GM19240 (cell line): ENCODE data around the gene PTPRB.
A peak's percentile ranks its signal among the peaks of the same experiment; 100 is the strongest.

Experiments
- DNase-seq: peaks from one replicate; pipeline ENCODE4 v3.0.0; 2011; ENCODE audit warnings: low spot score; ENCODE audit not compliant: insufficient read length

Gene PTPRB

DNA sequence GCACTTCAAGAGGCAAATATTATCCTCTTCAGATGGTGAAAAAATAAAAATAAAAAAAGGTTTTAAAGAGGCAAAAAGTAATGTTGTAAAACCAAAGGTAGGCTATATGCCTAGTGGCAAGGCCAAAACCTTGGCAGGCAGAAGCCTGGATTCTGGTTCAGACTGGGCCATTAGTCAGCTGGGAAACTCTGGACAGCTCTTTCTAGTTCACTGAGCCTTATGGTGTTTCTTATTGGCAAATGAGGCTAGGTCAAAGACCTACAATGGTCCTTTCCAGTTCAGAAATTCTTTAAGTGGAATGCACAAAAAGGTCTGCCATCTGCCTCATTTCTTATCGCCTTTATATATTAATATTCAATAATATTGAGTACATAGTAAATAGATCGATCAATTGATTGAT is 44.6 kb downstream of the PTPRB start:
- no peak for DNase-seq

DNA sequence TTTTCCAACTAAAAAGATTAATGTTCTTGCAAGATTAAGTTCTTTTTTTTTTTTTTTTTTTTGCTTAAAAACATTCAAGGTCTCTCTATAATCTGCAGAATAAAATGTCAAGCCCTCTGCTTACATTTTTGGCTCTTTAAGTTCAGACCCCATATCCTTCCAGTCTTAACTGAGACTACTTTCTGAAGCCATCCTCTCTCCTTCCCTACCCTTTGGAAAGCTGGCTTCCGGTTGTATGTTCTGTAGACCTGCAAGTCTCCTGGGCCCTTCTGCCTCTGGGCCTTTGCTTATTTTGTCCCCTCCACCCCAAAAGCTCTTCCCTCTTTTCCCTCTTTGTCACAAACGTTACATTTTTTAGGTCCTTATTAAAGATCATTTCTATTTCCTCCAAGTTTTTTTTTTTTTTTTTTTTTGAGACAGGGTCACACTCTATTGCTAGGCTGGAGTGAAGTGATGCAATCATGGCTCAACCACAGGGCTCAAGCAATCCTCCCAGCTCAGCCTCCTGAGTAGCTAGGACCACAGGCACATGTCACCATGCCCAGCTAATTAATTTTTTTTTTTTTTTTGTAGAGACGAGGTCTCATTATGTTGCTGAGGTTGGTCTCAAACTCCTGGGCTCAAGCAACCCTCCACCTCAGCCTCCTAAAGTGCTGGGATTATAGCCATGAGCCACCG is 46.5 kb downstream of the PTPRB start:
- no peak for DNase-seq

DNA sequence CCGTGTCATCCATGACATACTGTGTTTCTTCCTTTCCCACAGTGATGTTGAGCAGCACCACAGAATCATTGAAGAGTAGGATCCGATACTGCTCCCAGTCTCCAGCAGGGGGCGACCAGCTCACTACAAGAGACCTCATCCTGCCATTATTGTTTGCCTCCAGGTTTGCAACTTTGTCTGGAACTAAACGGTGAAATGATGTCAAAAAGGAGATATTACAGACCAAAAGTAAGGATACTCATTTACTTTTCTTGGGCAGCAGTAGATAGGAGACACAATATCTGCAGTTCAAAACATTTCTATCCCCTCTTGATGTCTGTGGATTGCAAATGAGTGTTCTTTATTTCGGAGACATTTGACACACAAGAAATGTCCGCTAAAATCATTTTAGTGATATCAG is 47.2 kb downstream of the PTPRB start:
- peak; percentile 14 for DNase-seq

DNA sequence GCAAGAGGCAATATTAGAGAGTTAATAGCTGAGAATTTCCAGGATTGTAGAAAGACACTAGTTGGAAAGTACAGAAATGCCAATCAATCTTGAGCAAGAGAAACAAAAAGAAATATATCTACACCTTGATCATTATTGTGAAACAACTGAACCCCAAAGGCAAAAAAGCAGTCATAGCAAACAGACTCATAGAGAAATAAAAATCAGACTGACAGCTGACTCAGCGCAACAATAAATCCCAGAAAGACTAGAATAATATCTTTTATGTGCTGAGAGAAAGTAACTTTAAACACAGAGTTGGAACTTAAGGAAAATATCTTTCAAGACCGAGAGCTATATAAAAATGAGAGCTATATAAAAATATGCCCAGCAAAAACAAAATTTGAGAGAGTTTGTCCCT is 52.9 kb downstream of the PTPRB start:
- DNase-seq, result no peak

DNA sequence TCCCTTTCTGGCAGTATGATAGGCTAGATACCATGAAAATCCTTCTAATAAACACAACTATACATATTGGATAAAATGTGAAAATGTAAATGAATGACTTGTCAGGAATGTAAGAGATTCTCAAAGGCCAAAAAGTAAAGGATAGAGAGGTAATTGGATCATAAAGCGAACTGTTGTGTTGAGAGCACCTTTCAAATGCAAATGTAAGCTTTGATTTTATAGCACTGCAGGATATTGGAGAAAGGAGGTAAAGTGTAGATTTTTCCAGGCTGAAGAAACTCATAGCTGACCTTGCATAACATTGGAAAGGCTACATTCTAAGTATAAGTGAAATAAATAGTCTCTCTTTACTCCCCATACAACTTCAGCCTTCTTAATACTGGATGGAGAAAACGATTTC is 54.0 kb downstream of the PTPRB start:
- DNase-seq, result no peak

DNA sequence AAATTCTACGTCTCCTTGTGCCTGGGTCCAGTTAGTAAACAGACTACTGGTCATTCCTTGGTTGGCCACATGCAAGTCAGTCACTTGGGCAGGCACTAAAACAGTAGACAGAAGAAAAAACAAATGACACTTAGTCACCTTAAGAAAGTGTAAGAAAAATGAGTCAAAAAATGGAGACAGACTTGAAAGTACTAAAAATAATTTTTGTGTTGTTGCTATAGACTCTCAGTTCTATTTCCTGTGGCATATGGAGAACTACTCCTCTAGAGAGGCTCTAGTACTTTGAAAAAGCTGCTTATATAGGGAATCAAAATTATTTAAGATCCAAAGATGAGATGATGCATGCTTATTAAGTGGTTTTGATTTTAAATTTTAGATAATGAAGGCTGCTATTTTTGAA is 56.0 kb downstream of the PTPRB start:
- no peak for DNase-seq

DNA sequence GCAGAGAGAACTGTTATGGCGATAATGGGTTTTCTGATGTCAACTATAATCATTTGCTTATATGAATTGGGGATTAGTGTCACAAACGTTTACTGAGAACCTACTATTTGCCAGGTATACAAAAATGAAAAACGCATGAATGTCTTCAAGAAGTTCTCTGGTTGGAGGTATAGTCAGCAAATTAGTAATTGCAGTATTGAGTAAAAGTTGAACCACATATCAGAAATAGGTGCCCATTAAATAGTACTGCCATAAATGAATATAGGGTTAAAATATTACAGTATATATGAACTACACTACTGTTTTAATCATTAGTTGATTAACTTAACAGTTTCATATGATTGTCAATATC is 60.0 kb downstream of the PTPRB start:
- no peak for DNase-seq

DNA sequence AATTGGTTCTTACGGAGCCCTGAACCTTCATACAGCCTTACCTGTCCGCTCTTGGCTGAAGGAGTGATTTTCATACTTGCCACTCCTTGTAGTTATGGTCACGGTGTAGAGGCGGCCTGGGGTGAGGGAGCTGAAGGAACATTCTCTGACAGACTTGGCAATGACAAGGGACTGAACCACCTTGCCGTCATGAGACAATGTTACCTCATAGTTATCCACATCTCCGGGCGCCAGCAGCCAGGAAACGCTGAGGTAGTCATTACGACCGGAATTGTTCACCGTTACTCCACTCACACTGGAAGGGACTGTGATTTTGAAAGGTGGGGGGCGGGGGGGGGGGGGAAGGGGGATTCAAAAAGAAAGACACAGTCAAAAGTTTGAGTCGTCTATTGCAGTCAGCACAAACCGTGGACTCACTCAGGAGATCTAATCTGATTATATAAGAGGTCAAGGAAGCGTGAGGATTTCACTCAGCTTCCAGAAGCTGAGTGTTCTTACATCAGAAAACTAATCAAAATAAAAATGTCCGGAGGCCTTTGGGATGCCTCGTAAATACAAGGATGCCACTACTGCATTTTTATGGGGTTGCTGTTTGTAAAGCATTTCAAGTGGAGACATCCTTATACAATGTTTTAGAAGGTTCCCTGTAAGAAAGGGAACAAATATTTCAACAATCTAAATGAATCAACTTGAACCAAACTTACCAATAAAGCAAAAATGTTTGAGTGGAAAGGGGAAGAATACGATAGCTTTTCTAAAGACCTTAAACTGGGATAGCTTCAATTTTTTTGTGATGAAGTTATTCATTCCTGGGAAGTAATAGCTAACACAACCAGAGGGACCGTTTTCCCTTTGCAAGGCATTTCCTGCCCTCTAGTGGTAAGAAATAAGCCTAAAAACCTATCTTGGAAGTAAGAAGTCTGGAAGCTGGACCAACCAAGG is 60.6 kb downstream of the PTPRB start:
- DNase-seq, result no peak

DNA sequence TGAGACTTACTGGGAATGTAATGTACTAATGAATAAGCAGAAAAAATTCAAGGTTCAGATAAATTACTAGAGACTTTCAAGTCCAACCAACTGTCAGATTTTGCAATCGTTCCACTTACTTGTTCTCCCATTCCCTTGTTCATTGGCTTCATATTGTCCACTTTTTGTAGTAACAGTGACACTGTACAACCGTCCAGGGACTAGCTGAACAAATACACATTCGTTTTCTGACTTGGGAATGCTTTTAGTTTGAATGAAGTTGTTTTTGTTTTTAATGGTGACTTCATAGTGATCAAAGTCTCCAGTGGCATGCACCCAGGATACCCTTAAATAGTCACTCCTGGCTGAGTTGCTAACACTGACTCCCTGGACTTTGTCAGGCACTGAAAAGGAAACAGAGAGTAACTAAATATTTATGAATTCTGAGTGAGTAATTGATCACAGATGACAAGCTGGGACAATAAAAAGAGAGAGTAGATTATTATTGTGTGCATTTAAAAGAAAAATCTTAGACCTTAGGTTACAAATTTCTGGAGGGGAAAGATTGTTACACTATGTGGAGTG is 65.4 kb downstream of the PTPRB start:
- DNase-seq, result no peak

DNA sequence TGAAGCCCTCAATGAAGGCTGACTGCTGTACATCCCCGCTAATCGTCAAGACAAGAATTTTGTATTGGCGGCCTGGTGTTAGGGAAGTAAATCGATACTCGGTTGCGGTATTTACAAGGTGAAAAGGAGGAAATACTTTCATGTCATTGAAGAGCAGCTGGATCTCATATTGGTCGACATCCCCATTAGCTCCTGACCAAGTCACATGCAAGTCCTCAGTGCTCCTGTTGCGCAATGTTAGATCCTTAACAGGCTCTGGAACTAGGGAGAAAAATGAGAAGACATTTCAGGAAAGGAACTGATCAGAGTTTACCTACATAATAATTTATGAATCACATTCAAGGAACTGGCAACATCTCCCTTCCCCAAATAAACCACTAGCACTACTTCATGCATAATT is 66.2 kb downstream of the PTPRB start:
- no peak for DNase-seq

DNA sequence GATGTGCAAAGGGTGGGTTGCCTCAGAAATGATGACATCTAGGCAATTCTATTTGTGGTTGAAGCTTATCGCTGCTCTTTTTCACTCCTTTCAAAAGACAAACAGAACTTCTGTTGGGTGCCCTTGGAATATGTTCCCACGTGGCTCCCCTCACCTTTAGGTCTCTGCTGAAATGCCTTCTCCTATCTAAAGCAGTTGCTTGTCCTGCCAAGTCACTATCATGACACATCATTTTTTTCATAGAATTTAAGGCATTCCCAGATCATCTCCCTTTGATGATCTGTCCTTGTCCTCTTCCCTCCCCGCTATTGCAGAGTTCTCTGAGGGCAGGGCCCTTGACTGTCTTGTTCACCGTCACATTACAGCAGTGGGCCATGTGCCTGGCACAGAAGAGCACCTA is 75.7 kb downstream of the PTPRB start:
- no peak for DNase-seq

DNA sequence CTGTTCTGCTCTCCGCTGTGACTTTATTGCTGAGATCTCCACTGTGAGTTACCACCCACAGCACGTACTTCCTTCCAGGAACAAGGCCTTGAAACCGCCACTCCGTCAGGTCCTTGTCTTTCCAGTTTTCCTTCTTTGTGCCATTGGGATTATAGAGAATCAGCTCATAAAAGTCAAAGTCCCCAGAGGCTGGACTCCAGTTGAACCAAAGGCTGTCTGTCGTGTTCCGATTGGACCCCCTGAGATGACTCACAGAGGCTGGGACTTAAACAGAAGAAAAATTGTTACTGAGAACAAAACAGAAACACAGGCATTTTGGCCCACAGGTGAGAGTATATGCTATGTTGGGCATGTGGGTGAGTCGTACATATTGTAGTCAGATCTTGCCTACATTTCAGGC is 76.6 kb downstream of the PTPRB start:
- no peak for DNase-seq

DNA sequence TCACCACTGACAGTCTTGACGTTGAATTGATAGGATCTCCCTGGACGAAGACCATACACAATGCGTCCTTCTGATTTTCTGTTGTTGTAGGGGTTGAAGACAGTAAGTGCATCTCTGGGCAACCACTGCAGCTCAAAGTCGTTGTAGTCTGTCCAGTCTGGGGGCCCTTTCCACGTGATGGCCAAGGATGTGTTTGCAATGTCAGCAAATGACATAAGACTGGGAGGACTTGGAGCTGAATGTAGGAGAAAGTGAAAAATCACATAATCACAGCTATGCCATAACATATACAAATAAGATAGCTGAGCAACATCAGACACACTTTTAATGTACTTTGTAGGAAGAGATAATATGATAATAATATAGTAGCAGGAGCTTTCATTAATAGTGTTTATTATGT is 77.8 kb downstream of the PTPRB start:
- no peak for DNase-seq

DNA sequence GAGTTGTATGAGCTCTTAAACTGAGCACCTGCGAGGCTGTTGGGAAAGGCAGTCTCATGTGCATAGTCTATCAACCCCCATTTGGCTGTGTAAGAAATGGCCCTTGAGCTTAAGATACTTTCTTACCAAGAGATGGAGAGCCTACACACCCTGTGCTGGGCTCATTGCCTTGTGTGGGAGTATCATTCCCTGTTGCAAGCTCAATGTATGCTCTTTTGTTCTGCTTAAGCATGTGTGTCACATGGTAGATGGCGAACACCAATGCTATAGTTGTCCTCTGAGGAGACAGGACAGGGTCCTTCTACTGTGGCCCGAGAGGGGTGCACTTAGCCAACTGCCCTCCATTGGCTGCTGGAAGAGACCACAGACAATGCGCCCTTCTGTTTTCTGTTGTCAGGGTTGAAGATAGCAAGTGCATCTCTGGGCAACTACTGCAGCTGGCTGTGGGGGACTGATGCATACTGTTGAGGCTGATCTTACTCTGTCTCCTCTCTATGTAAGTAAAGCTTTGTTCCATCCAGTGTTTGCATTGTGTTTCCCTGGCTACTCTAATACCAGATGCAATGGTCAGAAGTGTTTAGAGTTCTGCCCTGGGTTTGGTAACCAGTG is 79.5 kb downstream of the PTPRB start:
- DNase-seq, result no peak

DNA sequence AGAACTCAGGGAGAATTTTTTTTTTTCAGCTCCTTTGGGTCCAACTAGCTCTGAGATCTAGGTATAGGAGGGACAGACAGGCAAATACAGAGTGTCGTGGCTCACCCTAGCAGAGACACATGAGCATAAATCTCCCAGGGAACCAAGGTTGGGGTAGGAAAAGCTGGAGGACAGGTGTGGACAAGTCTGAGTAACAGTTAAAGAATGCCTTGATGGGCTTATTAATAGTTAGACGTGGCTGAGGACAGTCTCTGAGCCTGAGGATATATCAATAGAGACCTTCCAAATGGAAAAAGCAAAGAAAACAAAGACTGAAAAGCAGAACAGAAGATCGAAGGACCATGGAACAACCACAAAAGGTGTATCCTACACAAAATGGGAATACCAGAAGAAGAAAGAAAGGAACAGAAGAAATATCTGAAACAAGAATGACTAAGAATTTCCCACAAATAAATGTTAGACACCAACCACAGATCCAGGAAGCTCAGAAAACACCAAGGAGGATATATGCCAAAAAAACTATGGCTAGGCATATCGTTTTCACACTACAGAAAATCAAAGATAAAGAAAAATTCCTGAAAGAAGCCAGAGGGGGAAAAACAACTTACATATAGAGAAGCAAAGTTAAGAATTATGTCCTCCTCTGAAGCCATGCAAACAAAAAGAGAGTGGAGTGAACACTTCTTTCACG is 80.9 kb downstream of the PTPRB start:
- DNase-seq, result no peak

DNA sequence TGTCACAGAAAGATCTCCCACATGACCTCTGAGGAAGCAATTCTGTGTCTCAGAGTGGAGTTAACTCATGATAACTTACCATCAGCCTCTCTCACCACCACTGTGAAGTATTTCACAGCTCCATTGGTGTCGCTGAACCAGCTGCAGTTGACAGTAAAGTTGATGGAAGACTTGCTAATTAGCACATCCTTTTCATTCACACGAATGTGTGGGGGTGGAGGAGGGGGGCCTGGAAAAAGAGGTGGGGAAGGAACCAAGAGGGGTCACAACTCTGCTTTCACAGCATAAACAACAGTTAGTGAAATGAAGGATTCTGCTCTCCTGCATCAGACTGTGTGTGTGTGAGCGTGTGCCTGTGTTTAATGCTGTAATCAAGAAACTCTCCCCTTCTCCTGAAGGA is 82.1 kb downstream of the PTPRB start:
- DNase-seq, result no peak

DNA sequence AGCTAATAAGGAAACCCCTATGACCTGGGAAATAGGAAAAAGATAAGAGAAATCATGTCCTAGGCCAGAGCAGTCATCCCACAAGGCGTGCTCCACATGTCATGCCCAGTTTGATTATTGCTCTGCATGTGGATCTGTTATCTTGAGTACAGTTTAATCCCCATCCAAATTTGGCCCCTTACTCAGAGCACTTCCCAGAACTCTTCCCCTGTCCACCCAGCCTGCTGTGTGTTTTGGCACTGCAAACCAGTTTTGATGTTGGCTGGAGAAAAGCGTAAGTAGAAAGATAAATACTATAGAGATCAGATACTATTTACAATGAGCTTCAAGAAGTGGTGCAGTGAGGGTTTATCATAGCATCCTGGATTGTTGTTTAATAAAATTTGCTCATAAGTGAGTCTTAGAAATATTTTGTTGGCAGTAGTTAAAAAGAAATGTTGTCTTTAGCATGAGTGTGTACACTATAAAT is 83.8 kb downstream of the PTPRB start:
- DNase-seq, result no peak

DNA sequence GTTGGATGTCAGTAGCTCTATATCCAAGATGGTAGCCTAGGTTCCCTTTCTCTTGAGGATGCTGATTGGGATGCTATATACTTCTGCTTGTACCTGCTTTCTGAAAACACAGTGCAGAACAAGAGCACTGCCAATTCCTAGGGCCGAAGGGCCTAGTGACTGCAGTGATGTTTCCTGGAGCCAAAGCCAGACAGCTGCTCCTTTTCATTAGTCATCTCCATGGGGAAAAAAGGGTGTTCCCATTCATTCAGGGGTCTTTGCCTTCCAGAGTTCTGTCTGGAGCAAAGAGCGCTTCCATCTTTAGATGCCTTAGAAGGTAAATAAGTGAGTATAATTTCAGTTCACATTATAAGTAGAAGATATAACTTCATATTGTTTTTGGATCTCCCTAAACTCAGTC is 85.5 kb downstream of the PTPRB start:
- no peak for DNase-seq

DNA sequence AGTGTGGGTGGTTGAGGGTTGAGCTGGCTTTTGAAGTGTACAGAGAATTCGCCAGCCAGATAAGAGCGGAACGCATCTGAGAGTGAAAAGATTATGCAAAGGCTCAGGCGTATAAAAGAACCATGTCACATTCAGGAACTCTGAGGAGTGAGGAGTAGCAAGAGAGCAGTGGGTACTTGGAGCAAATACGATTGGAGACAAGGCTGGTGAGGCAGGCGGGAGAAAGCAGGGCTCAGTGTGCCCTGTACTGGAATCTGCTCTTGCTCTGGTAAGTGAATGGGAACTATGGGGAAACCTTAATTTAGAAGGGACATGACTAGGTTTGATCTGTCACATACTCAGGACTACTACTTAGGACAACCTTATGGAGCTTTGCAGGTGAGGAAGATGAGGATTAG is 87.0 kb downstream of the PTPRB start:
- DNase-seq, result no peak

DNA sequence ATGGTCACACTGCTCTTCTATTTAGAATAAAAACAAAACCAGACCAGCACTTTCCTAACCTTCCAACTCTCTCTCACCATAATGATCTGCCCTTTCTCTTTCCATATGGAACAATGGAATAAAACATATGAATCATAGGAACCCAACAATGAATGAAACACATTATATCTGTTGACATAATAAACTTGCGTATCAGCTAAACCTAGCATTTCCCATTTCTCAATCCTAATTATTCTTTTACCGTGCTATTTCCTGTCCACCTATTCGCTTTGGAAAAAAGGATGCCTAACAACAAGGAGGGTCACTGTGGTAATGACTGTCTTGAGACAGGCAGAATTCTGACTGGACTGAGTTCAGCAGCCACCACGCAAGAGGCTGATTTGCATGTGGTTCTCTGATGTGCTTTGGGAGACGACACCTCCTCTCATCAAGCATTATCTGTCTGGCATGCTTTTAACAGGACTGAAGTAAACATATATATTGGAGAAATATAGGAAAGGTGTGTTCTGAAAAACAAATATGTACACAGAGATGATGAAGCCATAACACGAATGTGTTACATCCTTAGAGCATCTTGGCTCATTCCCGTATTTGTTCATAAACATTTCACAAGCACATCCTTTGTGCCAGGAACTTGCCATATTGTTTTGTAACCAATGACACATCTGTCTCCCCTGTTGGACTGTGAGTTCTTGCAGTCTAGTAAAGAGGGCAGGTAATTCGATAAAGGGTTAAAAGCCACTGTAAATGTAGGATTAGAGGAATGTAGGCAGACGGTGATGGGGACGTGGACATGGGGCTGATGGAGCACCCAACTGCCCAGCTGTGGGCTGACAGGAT is 87.7 kb downstream of the PTPRB start:
- no peak for DNase-seq

DNA sequence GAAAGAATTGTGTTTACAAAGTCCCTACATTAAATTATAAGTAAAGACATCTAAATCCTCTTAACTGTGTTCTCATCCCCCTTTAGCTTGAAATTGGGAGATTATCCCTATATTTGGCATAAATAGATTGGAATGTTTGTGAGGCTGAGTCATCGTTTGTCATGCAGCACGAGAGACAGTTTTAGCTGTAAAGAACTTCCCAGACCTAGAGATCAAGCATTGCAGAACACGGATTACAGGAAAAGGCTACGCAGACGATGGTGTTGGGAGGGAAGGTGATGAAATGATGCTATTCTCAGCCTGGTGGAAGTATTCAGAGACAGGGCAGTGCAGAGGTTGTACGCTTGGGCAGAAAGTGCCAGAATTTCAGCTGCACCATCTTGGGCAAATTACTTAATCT is 93.8 kb downstream of the PTPRB start:
- DNase-seq, result no peak
